Amniotic stem cell (primary cell): ENCODE measurements around the gene VOPP1.
A peak's percentile ranks its signal among the peaks of the same experiment; 100 is the strongest.
"Not testable (repeated sequence)": the region's sequence is repeated elsewhere in the genome, so short reads cannot be mapped to it uniquely, and the experiment has no call there.

Source experiments
- DNase-seq: peaks from one replicate; lab custom pipeline; 2025; lab: John Stamatoyannopoulos, UW

VOPP1 gene

DNA sequence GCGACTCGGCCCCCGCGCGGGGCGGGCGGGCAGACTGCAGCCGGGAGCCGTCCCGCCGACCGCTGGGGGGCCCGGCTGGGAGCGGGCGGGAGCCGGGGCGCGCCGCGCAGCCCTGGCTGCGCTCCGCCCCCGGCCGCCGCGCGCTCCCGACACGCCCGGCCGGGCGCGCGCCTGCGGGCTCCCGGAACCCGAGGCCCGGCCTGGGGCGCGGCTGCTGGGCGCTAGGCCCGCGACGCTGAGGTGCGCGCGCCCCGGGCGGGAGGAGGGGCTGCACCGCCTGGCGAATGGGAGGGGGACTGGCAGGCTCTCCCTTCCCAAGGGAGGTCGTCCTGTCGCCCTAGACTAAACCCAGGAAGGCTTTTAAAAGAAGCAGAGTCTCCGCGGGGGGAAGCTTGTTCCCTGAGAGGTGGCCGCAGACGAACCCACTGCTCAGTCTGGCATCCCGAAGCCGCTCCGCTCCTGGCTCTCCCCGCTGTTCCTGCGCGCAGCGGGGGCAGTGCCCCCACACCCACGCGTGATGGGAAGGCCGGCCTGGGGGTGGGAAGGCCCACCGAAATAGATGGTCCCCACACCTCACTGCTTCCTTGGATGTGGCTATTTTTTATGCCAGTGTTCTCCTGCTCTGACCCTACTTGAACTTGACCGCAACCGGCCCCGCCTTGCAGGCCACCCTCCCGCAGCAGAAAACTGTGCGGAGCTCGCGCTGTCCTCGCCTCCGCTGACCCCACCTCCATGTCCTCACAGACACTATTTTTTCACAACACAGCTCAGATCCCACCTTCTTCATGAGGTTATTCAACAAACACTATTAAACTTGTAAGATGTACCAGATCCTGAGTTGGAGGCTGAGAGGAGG lies at the start of gene VOPP1:
TSS of gene VOPP1 (minus strand) at position 125 of the 856 bp plus-strand sequence. CDS start 178 bp downstream, outside the sequence.
- DNase-seq, result peak; percentile 59

DNA sequence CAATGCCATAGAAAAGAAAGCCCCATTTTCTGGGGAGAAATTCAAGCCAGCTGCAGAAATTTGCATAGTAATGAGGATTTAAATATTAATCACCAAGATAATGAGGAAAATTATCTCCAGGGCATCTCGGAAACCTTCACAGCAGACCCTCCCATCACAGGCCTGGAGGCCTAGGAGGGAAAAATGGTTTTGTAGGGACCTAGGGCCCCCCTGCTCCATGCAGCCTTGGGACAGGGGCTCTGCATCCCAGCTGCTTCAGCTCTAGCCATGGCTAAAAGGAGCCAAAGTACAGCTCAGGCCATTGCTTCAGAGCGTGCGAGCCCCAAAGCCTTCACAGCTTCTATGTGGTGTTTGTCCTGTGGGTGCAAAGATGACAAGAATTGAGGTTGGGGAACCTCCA lies 46.6 kb upstream of the VOPP1 start:
- DNase-seq, result no peak

- DNase-seq, result not testable (repeated sequence)
These were observed 42.2 kb upstream of the VOPP1 start for GRCh38 chr7:55614365-55615064.

DNA sequence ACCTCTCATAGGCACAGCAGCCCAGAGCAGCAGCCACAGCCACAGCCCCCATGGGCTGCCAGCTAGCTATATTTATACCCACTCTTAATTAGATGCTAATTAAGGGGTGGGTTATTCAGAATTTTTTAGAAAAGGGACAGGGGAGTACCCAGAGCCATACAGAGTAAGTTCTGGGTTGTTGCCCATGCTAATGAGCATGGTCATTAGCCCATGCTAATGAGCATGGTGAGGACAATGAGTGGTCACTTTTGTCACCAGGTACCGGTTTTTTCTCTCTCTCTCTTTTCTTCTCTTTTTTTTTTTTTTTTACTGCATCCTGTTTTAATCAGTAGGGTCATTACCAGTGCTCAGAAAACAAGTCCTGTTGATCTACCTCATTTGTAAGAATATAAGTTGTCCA lies 37.4 kb upstream of the VOPP1 start:
- DNase-seq, result not testable (repeated sequence)

DNA sequence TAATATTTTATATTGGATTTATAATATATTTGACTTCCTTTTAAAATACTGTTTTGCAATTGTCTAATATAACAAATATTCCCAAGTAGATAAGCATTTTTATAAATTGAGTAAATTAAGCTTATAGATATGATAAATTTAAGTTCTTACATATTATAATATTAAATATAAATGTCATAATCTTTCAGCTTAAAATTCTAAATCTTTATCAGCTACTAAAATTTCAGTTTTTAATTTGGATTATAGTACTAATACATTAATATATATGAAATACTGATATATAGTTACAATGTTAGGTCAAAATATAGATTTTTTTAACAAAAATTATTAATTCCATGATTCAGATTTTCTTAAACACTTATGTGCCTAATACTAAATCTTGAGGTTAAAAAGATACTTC lies 33.4 kb upstream of the VOPP1 start:
- not testable (repeated sequence) for DNase-seq

DNA sequence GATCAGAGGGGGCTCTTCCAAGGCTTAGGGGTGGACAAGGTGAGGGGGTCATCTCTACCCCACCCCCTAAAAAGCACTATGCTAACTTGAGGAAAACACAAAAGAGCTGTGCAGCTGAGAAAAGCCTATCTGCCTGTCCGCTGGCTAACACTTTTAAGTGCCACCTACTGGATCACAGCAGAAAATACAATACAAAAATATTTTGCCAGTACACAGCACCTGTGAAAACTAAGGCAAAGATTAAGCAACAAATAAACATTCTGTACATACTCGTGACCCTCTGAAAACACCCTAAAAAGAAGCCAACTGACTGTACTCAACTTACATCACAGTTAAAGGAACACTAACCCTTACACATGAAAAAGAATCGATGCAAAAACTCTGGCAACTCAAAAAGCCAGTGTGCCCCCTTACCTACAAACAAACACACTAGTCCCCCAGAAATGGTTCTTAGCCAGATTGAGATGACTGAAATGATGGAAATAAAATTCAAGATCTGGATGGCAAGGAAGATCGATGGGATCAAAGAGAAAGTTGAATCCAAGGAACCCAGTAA lies 25.7 kb upstream of the VOPP1 start:
- DNase-seq, result not testable (repeated sequence)

DNA sequence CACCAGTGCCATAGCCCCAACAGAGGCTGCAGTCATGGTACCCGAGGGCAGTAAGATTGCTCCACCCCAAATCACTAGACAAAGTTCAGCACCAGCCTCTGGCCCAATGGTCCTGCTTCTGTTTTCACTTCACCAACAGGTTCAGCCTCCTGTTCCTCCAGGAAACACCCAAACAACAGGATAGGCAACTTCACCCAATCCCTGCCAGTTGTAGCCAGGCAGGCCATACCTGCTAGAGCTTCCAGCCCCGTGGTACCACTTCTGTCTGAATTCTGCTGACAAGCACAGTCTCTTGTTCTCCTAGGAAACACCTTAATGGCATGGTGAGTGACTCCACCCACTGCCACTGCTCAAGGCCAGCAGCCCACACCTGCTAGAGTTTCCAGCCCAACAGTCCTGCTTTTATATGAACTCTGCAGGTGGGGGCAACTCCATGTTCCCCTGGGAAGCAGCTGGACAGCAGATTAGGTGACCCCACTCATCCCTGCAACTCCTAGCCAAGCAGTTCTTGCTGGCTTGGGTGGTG lies 25.0 kb upstream of the VOPP1 start:
- not testable (repeated sequence) for DNase-seq

GRCh38 chr7:55595511-55595910 lies 23.2 kb upstream of the VOPP1 start:
- no peak for DNase-seq

DNA sequence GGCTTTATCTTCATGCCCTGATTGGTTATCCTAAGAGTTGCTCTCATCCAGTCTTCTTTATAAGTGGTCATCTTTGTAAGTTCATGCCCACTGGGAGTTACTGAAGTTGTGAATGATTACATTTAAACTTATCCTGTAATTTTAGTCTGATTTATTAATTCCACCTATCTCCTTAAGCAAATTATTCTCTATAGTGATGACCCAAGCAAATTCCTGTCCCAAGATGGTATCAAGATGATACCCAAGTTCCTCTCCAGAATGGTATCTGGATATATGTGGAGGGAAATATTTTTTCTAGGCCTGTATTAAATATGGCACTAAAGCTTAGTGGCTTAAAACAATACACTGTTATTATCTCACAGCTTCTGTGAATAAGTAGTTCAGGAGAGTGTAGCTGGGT lies 22.6 kb upstream of the VOPP1 start:
- no peak for DNase-seq

- no peak for DNase-seq
These were observed 22.1 kb upstream of the VOPP1 start for GRCh38 chr7:55594414-55594813.

DNA sequence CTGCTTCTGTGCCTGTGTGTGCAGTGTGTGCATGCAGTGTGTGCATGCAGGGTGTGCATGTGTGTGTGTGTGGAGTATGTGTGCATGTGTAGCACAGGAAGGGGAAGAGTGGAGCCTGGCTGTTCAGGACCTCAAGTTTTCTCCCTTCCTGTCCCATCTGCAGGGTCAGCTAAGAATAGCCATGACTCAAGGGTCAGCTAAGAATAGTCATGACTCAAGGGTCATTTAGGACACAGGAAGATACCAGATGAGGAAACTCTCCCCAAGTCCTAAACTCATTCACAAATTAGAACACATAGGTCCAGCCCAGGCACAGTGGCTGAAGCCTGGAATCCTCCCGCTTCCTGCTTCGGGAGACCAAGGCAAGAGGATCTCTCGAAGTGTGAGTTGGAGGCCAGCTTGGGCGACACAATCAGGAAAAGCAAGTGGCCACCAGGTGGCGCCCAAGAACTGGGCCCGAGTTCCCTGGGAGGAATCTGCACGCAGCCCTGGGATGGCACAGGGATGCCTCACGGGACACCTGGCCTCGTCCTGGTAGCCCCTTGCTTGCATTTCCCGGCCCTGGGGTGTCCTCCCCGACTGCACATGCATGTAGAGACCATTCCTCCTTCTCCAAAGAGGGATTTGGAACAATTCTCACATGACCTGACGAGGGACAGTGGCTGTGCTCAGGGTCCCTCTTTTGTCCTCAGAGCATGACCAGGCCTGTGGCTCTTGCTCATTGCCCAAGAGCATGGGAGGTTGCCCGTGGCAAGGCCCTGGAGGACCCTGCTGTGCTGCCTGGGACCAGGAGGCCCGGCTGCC lies 21.4 kb upstream of the VOPP1 start:
- DNase-seq, result no peak

DNA sequence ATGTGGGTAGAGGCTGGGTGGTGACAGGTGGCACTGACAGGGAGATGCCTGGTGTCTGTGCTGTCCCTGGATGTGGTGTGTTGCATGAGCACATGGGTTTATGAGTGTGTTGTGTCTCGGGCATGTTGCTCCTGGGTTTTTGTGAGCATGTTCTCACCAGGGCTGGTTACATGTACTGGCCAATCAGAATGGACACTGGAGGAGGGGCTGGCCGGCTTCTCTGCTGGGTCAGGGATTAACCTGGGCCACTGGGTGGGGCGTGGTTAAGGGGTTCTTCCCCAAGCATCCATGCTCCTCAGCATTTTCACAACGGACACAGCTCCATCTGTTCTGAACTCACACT lies 20.8 kb upstream of the VOPP1 start:
- no peak for DNase-seq

- no peak for DNase-seq
These were observed 20.2 kb upstream of the VOPP1 start for GRCh38 chr7:55592492-55592891.

DNA sequence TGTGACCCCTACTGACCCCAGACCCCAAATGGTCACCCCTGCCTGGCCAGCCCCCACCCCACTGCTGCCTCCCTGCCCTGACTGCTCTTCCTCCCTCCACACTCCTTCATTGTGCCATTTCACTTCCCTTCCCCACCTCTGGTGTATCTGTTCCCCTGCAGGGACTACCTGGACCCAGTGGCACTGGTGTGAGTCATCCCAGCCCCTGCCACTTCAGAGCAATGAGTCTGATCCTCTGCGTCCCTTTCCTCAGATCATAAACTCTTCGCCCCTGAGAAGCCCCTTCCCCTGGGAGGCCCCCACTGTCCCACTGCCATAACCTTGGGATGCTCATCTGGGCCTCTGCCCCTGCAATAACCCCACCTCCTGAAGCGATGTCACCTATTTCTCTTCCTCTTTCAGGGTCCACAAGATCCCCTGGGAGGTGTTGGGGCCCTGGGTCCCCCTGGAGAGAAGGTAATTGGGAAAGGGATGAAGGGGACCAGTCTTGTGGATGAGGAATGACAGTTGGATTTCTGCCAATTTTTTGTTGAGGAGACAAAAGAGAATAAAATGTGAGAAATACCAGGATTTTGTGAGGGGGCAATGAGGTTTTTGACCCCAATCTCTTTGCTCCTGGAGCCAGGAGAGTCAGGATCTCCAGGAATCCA lies 19.1 kb upstream of the VOPP1 start:
- no peak for DNase-seq

DNA sequence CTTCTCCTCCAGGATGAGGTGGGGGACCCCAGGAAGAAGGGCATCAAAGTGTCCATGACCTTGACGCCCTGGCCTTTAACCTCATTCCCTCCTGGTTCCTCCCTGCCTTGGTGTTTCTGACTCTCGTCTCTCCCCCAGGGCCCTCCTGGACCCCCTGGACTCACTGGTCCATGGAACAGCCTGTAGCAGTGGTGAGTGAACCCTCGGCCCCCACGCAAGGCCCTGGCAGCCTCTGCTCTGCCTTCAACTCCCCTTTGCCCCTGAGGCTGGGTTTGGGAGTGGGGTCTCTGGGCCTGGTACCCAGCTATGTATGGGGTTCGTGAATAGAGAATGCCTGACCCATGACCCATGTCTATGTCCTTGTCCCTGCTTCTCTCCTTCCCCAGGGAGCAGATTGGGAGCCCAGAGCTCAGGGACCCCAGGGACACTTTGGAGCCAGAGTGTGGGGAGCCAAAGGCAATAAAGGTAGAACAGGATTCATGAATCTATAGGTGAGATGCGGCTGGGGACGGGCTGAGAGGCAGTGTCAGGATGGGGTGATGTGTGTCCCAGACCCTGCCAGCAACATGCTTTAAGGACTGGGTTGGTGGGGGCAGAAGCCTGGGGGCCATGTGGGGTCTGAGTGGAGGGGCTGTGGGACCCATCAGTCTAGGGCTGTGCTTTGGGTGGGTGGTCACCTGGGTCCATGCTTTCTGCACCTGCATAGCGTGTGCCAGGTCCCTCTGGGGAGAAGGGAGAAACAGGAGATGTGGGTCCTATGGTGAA lies 18.4 kb upstream of the VOPP1 start:
- no peak for DNase-seq

GRCh38 chr7:55589905-55590304 lies 17.6 kb upstream of the VOPP1 start:
- no peak for DNase-seq

- DNase-seq, result no peak
These were observed 16.8 kb upstream of the VOPP1 start for GRCh38 chr7:55588976-55589604.

DNA sequence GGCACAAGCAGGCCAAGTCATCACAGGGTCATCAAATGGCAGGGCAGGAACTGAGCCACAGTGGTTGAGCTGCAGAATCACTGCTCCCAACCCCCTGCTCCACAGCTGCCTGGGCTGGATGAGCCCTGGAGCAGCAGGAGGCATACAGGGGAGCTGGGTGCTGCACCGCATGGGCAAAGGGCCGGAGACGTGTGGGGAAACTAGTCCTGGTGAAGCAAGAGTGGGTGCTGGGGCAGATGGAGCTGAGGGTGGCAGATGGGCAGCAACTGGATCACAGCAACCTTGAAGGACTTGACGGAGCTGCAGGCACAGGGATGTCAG lies 16.0 kb upstream of the VOPP1 start:
- DNase-seq, result no peak

DNA sequence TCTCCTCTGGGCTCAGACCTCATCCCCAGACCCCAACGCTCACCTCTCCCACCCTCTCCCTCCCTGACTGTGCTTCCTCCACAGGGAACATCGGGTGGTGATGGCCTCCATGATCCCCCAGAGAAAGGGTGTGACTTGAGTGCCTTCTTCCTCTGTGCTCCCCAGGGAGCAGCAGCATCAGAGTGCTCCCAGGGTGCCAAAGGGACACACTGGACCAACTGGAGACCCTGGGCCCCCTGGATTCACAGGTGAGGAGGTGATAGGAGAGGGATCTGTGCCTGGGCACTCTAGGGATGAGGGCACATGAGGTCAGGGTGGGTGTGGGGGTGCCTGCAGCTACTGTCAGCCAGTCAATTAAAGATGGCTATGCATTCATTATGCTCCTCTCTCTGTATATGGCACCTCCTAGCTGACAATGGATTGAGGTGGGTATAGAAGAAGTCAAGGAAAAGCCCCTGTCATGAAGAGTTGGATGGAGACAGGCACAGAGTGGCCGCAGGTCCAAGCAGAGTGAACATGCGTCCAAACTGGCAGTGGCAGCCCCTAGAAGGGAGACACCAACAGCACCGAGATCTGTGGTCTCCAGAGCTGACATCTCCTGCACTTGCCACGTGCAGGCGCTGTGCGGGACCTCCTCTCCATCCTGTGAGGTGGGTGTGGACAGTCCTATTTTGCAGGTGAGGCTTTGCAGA lies 15.5 kb upstream of the VOPP1 start:
- DNase-seq, result no peak

DNA sequence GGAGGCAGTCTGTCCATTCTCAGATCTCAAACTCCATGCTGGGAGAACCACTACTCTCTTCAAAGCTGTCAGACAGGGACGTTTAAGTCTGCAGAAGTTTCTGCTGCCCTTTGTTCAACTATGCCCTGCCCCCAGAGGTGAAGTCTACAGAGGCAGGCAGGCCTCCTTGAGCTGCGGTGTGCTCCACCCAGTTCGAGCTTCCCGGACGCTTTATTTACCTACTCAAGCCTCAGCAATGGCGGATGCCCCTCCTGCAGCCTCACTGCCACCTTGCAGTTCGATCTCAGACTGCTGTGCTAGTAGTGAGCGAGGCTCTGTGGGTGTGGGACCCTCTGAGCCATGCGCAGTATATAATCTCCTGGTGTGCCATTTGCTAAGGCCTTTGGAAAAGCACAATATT lies 10.4 kb upstream of the VOPP1 start:
- DNase-seq, result not testable (repeated sequence)
